IPS-20b (cell line): ENCODE data around the gene SUMO1.

ENCODE experiments used
- H3K27ac ChIP-seq: one replicate; pipeline ENCODE4 v1.5.1; 2013; ENCODE audit warnings: low read length
- H3K27me3 ChIP-seq: 2 replicates; pipeline ENCODE4 v1.6.1; 2013; ENCODE audit warnings: mild to moderate bottlenecking, low read length, inconsistent platforms; ENCODE audit not compliant: insufficient read depth
- H3K36me3 ChIP-seq: 2 replicates; pipeline ENCODE4 v1.6.1; 2013; ENCODE audit warnings: low read depth, mild to moderate bottlenecking, inconsistent platforms, low read length, moderate library complexity; ENCODE audit not compliant: insufficient read depth
- H3K4me1 ChIP-seq: 2 replicates; pipeline ENCODE4 v1.6.1; 2013; ENCODE audit warnings: mild to moderate bottlenecking, control low read depth, inconsistent platforms, low read length, moderate library complexity; ENCODE audit not compliant: insufficient read depth
- H3K4me3 ChIP-seq: 2 replicates; pipeline ENCODE4 v1.5.1; 2013; ENCODE audit warnings: mild to moderate bottlenecking, low read length, inconsistent platforms
- H3K9ac ChIP-seq: 2 replicates; pipeline ENCODE4 v1.6.1; 2013; ENCODE audit warnings: low read depth, mild to moderate bottlenecking, inconsistent platforms, low read length, moderate library complexity
- H3K9me3 ChIP-seq: 2 replicates; pipeline ENCODE4 v1.6.1; 2013; ENCODE audit warnings: mild to moderate bottlenecking, low read depth, low read length, inconsistent platforms; ENCODE audit not compliant: insufficient read depth

Gene SUMO1

DNA sequence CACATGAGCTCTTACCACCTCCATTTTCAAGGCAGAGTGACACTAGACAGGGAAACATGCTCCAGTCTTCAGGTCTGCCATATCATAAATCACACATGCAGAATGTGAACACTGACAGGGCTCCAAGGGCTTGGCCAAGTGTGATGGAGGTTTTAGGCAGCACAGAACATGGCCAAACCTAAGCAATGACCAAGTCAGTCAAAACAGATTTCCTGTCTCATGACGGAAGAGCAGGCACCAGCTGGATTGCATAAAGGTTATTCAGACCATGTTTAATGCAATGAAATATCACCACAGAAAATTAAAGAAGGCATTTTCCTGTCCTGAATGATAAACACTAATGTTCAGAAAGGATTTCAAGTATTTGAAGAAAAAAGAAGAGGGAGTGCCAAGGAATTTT is 72.5 kb downstream of the SUMO1 start:
- Histone ChIP-seq H3K4me1 (no peaks in the 10 kb centered on the region; the same call in 1 of the 2 replicates), H3K27me3 (peaks cover 18% of the 10 kb centered on the region), H3K27ac (no peak overlapping the region), H3K4me3 (no peak overlapping the region), H3K9ac (no peak overlapping the region), H3K9me3 (no peaks in the 10 kb centered on the region), H3K36me3 (no peaks in the 10 kb centered on the region)

DNA sequence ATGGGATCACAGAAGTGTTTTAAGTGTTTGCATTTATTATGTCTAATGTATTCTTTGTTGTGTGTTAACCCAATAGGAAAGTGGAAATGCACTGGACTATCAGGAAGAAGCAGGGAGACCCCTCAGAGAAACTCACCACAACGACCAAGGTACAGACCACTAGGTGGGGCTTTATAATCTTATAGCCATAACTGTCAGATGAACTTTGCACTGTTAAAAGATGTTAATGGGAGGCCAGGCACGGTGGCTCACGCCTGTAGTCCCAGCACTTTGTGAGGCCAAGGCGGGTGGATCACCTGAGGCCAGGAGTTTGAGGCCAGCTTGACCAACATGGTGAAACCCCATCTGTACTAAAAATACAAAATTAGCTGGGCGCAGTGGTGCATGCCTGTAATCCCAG is 73.2 kb downstream of the SUMO1 start:
- H3K4me3 ChIP-seq: no peak overlapping the region
- H3K9ac ChIP-seq: no peak overlapping the region
- H3K27ac ChIP-seq: no peak overlapping the region
- H3K9me3 ChIP-seq: no peaks in the 10 kb centered on the region
- H3K36me3 ChIP-seq: no peaks in the 10 kb centered on the region
- peaks cover 11% of the 10 kb centered on the region; the same call in 1 of the 2 replicates for H3K27me3 ChIP-seq
- H3K4me1 ChIP-seq: no peaks in the 10 kb centered on the region

DNA sequence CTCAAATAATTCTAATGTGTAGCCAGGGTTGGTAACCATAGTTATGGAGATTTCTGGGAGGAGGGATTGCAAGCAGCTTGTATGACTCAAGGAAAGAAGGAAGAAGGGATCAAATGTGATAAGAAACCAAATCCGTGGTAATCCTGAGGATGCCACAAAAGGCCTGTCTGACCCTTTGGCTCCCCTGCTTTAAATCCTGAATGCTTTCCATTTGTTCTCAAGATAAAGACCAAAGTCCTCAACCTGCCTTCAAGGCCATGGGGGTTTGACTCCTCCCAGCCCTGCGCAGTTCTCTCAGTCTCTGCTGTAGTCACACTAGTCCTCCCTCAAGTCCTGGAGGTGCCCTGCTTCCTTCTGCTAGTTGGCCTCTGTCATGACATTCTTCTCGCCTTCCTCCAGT is 74.0 kb downstream of the SUMO1 start:
- Histone ChIP-seq H3K4me3 (no peak overlapping the region), H3K36me3 (no peaks in the 10 kb centered on the region), H3K4me1 (no peaks in the 10 kb centered on the region), H3K9me3 (no peaks in the 10 kb centered on the region), H3K27ac (no peak overlapping the region), H3K27me3 (peaks cover 3% of the 10 kb centered on the region; the same call in 1 of the 2 replicates), H3K9ac (no peak overlapping the region)

DNA sequence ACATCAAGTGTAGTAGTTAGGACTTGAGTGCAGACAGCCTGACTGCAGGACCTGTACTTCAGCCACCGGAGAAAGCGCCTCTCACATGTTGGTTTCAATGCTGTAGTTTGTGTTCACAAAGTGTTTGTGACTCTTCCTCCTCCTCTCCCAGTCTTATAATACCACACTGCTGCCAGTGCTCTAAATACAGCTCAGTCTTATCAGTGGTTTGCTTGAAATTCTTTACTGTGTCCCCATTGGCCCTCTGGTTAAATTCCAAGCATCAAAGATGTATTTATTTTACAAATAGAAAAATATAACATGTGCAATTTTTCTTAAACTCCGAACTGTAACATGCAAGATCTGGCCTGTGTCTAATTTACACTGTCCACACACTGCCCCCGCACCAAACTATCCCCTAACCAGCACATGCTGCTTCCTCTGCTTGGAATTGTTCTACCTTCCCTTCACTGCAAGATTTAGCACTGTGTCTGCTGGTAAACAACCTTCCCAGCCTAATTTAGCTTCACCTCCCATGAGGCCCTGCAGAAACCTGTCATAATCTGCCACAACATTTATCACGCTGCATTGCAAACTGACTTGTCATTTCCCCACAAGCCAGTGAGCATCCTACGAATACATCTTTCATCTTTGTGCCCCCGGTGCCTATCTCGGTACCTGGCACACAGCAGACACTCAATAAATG is 77.1 kb downstream of the SUMO1 start:
- H3K27ac ChIP-seq: no peak overlapping the region
- no peaks in the 10 kb centered on the region for H3K36me3 ChIP-seq
- no peak overlapping the region for H3K9ac ChIP-seq
- no peaks in the 10 kb centered on the region for H3K9me3 ChIP-seq
- H3K4me3 ChIP-seq: no peak overlapping the region
- H3K4me1 ChIP-seq: no peaks in the 10 kb centered on the region
- H3K27me3 ChIP-seq: no peaks in the 10 kb centered on the region

DNA sequence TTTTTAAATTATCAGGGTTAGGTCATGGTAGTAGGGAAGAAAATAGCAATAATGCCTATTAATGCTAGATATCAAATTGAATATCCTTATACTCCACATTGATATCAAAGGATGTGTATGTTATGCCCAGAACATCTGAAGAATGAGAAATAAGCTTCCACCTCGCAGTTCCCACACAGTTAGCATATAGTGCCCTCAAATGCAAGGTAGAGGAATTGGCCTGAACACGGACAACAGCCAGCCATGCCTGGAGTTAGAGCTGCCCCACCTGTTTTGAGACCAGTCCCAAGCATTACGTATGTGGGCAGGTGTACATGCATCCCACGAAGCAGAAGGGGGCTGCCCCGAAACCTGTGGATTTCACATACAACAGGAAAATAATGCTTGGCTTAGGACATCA is 79.6 kb downstream of the SUMO1 start:
- Histone ChIP-seq H3K4me1 (no peaks in the 10 kb centered on the region), H3K36me3 (no peaks in the 10 kb centered on the region), H3K27me3 (no peaks in the 10 kb centered on the region), H3K9ac (no peak overlapping the region), H3K9me3 (no peaks in the 10 kb centered on the region), H3K27ac (no peak overlapping the region), H3K4me3 (no peak overlapping the region)

DNA sequence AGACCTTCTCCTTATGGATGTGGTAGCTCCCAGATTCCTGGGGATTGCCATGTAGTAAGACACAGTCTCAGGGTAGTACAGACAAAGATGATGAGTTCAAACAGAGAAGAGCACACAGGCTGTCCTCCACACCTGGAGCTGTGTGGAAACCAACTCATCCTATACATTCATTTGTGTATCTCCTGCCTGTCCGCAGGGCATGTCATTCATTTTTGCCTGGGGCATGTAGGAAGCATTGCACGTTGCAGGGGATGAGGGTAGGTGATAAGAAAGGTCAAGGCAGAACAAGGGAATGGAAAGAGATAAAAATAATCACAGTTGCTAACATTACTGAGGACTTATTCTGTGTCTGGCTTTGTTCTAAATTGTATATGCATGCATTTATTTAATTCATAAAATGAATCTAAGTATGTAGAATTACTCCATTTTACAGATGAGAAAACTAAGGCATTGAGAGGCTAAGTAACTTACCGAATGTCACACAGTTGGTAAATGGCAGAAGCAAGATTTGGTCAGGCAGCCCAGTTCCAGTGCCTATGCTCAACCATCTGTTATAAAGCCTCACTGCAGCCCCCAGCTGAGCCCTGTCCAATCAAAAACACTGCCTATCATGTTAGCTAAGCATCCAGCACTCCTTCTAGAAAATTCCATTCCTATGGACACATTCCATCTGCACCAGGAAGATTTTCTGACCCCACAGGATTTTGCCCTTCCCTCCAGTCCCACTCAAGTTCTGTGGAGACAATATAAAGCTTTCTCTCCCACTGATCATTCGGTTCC is 81.0 kb downstream of the SUMO1 start:
- H3K27ac ChIP-seq: no peak overlapping the region
- no peaks in the 10 kb centered on the region for H3K36me3 ChIP-seq
- no peak overlapping the region for H3K4me3 ChIP-seq
- no peak overlapping the region for H3K9ac ChIP-seq
- no peaks in the 10 kb centered on the region for H3K27me3 ChIP-seq
- no peaks in the 10 kb centered on the region for H3K9me3 ChIP-seq
- no peaks in the 10 kb centered on the region for H3K4me1 ChIP-seq
